Measurements from ENCODE around the gene HLA-DRB5. TPM values are rescaled to one million over a fixed set of nuclear protein-coding genes. Genes with fewer than 3 reads are reported as not detected.
A peak's percentile ranks its signal among the peaks of the same experiment; 100 is the strongest.

HLA-DRB5 gene
- polyA plus RNA-seq, 3 donors: 168 to 1,407 (median 394) TPM

DNA sequence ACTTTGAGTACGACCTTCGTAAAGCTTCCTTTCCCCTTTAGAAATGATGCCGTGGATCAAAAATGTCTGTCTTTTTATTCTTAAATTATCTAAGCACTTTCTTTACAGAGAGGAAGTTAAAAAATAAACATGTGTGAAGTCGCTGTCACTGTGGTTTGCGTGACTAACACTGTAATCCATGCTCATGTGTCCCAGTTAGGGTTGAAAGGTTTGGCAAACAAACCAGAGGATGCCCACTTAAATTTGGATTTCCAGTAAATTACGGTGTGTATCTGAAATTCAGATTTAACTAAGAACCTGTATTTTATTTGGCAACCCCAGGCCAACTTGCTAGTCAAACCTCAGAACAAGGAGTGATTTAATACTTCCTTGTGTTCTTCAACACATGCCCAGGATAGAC is 38.5 kb upstream of the HLA-DRB5 start:
- H3K4me1 Mint-ChIP-seq: peaks cover 5% of the 10 kb centered on the region
- Histone ChIP-seq H4K20me1 (ENCODE audit: insufficient read depth, low read length) (no peaks in the 10 kb centered on the region), H3K9me3 (replicated peaks in 1 of 2; ENCODE audit: control insufficient read depth in 1 of 2, insufficient read depth in 1 of 2, low read length in 2 of 2) (no peaks in the 10 kb centered on the region), H3K27ac (ENCODE audit: low read depth in 1 of 2, low read length in 2 of 2) (no peak overlapping the region), H2AFZ (ENCODE audit: insufficient read depth, low read depth, low read length, poor library complexity, severe bottlenecking) (no peak overlapping the region), H3K4me1 (ENCODE audit: control insufficient read depth in 1 of 2, insufficient read depth in 2 of 2, low read length in 2 of 2) (no peaks in the 10 kb centered on the region), H3K36me3 (replicated peaks in 1 of 2; ENCODE audit: control insufficient read depth in 1 of 2, insufficient read depth in 2 of 2, low read length in 2 of 2) (no peaks in the 10 kb centered on the region), H3K4me2 (replicated peaks; ENCODE audit: extremely low read depth, low read length, poor library complexity, severe bottlenecking) (no peak overlapping the region), H3K27me3 (ENCODE audit: control insufficient read depth in 2 of 2, insufficient read depth in 2 of 2, low read length in 2 of 2) (no peaks in the 10 kb centered on the region), H3K79me2 (ENCODE audit: insufficient read depth, low read length) (no peaks in the 10 kb centered on the region), H3K4me3 (replicated peaks in 1 of 3; ENCODE audit: low read depth in 2 of 3, low read length in 3 of 3) (no peak overlapping the region), H3K9ac (ENCODE audit: insufficient read depth, low read length, poor library complexity, severe bottlenecking) (no peak overlapping the region)
- H3K36me3 Mint-ChIP-seq: no peaks in the 10 kb centered on the region
- intact Hi-C loops (cut with micrococcal nuclease): no loop called here
- WGBS (ENCODE audit: insufficient coverage): no CpG with 5 or more reads among the region's 6 CpGs
- TF ChIP-seq, protein P1, sequence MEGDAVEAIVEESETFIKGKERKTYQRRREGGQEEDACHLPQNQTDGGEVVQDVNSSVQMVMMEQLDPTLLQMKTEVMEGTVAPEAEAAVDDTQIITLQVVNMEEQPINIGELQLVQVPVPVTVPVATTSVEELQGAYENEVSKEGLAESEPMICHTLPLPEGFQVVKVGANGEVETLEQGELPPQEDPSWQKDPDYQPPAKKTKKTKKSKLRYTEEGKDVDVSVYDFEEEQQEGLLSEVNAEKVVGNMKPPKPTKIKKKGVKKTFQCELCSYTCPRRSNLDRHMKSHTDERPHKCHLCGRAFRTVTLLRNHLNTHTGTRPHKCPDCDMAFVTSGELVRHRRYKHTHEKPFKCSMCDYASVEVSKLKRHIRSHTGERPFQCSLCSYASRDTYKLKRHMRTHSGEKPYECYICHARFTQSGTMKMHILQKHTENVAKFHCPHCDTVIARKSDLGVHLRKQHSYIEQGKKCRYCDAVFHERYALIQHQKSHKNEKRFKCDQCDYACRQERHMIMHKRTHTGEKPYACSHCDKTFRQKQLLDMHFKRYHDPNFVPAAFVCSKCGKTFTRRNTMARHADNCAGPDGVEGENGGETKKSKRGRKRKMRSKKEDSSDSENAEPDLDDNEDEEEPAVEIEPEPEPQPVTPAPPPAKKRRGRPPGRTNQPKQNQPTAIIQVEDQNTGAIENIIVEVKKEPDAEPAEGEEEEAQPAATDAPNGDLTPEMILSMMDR (IDR thresholded peaks at IDR 0.05): no peak
- peak overlapping the region in 2 of 7 donors; percentile 79 to 82 for H3K27ac Mint-ChIP-seq
- no peaks in the 10 kb centered on the region for H3K27me3 Mint-ChIP-seq (ENCODE audit: low read depth in 3 of 3)
- H3K9me3 Mint-ChIP-seq: peaks cover 0 to 5% (median 0%) of the 10 kb centered on the region in 7 donors
- H3K4me3 Mint-ChIP-seq: no peak overlapping the region
- DNase-seq: no peak

DNA sequence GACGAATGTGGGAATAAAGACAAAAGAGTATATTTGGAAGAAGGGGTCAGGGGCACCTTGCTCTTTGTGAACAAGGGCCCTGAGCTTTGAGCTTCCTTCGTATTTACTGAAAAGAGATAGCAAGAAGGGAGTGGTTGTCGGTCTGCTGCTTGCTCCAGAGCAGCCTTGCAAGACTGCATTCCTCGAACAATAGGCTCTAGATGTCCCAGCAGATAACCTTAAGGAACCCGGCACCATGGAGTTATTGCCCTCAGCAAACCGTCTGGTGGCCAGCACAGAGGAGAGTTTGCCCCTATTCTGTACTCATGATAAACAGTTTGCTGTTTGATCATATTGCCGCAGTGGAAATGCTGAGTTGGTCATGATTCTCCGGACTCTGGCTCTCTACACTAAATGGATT is 36.9 kb upstream of the HLA-DRB5 start:
- Histone ChIP-seq H3K79me2 (ENCODE audit: insufficient read depth, low read length) (no peaks in the 10 kb centered on the region), H3K4me1 (ENCODE audit: control insufficient read depth in 1 of 2, insufficient read depth in 2 of 2, low read length in 2 of 2) (no peaks in the 10 kb centered on the region), H2AFZ (ENCODE audit: insufficient read depth, low read depth, low read length, poor library complexity, severe bottlenecking) (no peak overlapping the region), H3K36me3 (replicated peaks in 1 of 2; ENCODE audit: control insufficient read depth in 1 of 2, insufficient read depth in 2 of 2, low read length in 2 of 2) (no peaks in the 10 kb centered on the region), H3K9me3 (replicated peaks in 1 of 2; ENCODE audit: control insufficient read depth in 1 of 2, insufficient read depth in 1 of 2, low read length in 2 of 2) (no peaks in the 10 kb centered on the region), H4K20me1 (ENCODE audit: insufficient read depth, low read length) (no peaks in the 10 kb centered on the region), H3K4me3 (replicated peaks in 1 of 3; ENCODE audit: low read depth in 2 of 3, low read length in 3 of 3) (no peak overlapping the region), H3K4me2 (replicated peaks; ENCODE audit: extremely low read depth, low read length, poor library complexity, severe bottlenecking) (no peak overlapping the region), H3K27me3 (ENCODE audit: control insufficient read depth in 2 of 2, insufficient read depth in 2 of 2, low read length in 2 of 2) (no peaks in the 10 kb centered on the region), H3K9ac (ENCODE audit: insufficient read depth, low read length, poor library complexity, severe bottlenecking) (no peak overlapping the region), H3K27ac (ENCODE audit: low read depth in 1 of 2, low read length in 2 of 2) (no peak overlapping the region)
- Mint-ChIP-seq H3K27me3 (ENCODE audit: low read depth in 3 of 3) (no peaks in the 10 kb centered on the region), H3K9me3 (peaks cover 0 to 5% (median 0%) of the 10 kb centered on the region in 7 donors), H3K4me3 (no peak overlapping the region), H3K36me3 (no peaks in the 10 kb centered on the region), H3K4me1 (peaks cover 5% of the 10 kb centered on the region), H3K27ac (no peak overlapping the region)
- no peak for DNase-seq
- TF ChIP-seq, protein P1 (IDR thresholded peaks at IDR 0.05): no peak
- no CpG with 5 or more reads among the region's 8 CpGs for WGBS (ENCODE audit: insufficient coverage)
- intact Hi-C loops (cut with micrococcal nuclease): no loop called here
